ENCODE results near the gene RIMKLB.

RIMKLB gene

GRCh38 chr12:8698879-8699278, 1.1 kb downstream of the RIMKLB start:
- POLR2A ChIA-PET: interaction anchor here (1.7 kb wide), 1 partner anchor 9 kb away, joined by 8 read pairs; no protein-coding TSS in a partner anchor
- peak in 1 of 3 donors; percentile 37 for DNase-seq
- Histone ChIP-seq H3K36me3 (ENCODE audit: control insufficient read depth in 4 of 4, insufficient read depth in 4 of 4, low read length in 3 of 4) (no peaks in the 10 kb centered on the region), H3K4me3 (ENCODE audit: control insufficient read depth in 1 of 7, extremely low read depth in 1 of 7, insufficient read depth in 4 of 7, low read depth in 2 of 7, low read length in 6 of 7) (peak overlapping the region in 6 of 7 experiments; percentile 76 to 93 (median 87)), H3K4me1 (ENCODE audit: control extremely low read depth in 1 of 4, control insufficient read depth in 4 of 4, insufficient read depth in 4 of 4, low read length in 3 of 4) (peaks cover 7 to 38% (median 29%) of the 10 kb centered on the region in 4 experiments), H3K27me3 (replicated peaks in 2 of 5; ENCODE audit: control insufficient read depth in 4 of 5, insufficient read depth in 5 of 5, low read length in 4 of 5) (no peaks in the 10 kb centered on the region), H3K27ac (ENCODE audit: insufficient read depth in 1 of 2, low read depth in 1 of 2, low read length in 2 of 2, poor library complexity in 1 of 2, severe bottlenecking in 2 of 2) (peak overlapping the region; percentile 91 to 96), H3K9me3 (ENCODE audit: control extremely low read depth in 1 of 5, control insufficient read depth in 4 of 5, insufficient read depth in 2 of 5, low read depth in 1 of 5, low read length in 4 of 5) (no peaks in the 10 kb centered on the region)
- CTCF ChIA-PET: no interaction called here
- no CpG with 5 or more reads among the region's 2 CpGs for WGBS (ENCODE audit: insufficient coverage)

- H3K9me3 ChIP-seq (ENCODE audit: control extremely low read depth in 1 of 5, control insufficient read depth in 4 of 5, insufficient read depth in 2 of 5, low read depth in 1 of 5, low read length in 4 of 5): no peaks in the 10 kb centered on the region
- peak overlapping the region in 6 of 7 experiments; percentile 11 to 93 (median 44) for H3K4me3 ChIP-seq (ENCODE audit: control insufficient read depth in 1 of 7, extremely low read depth in 1 of 7, insufficient read depth in 4 of 7, low read depth in 2 of 7, low read length in 6 of 7)
- H3K27me3 ChIP-seq (replicated peaks in 2 of 5; ENCODE audit: control insufficient read depth in 4 of 5, insufficient read depth in 5 of 5, low read length in 4 of 5): no peaks in the 10 kb centered on the region
- CTCF ChIA-PET: interaction anchor here (1.6 kb wide), 1 partner anchor 124 kb away, joined by 3 read pairs; no protein-coding TSS in a partner anchor
- peak overlapping the region; percentile 27 to 96 for H3K27ac ChIP-seq (ENCODE audit: insufficient read depth in 1 of 2, low read depth in 1 of 2, low read length in 2 of 2, poor library complexity in 1 of 2, severe bottlenecking in 2 of 2)
- peak in 2 of 3 donors; percentile 17 to 30 for DNase-seq
- WGBS (ENCODE audit: insufficient coverage): 0% methylated on average over 1 of the region's 4 CpGs
- POLR2A ChIA-PET: interaction anchor here (0.5 kb wide), 1 partner anchor 17 kb away, joined by 4 read pairs; no protein-coding TSS in a partner anchor
- no peaks in the 10 kb centered on the region for H3K36me3 ChIP-seq (ENCODE audit: control insufficient read depth in 4 of 4, insufficient read depth in 4 of 4, low read length in 3 of 4)
- H3K4me1 ChIP-seq (ENCODE audit: control extremely low read depth in 1 of 4, control insufficient read depth in 4 of 4, insufficient read depth in 4 of 4, low read length in 3 of 4): peaks cover 7 to 38% (median 29%) of the 10 kb centered on the region in 4 experiments
Measured at GRCh38 chr12:8699714-8700113, 1.9 kb downstream of the RIMKLB start.

- H3K27ac ChIP-seq (ENCODE audit: insufficient read depth in 1 of 2, low read depth in 1 of 2, low read length in 2 of 2, poor library complexity in 1 of 2, severe bottlenecking in 2 of 2): no peak overlapping the region
- H3K27me3 ChIP-seq (replicated peaks in 2 of 5; ENCODE audit: control insufficient read depth in 4 of 5, insufficient read depth in 5 of 5, low read length in 4 of 5): no peaks in the 10 kb centered on the region
- 95% methylated on average over 4 of the region's 6 CpGs for WGBS (ENCODE audit: insufficient coverage)
- H3K4me3 ChIP-seq (ENCODE audit: control insufficient read depth in 1 of 7, extremely low read depth in 1 of 7, insufficient read depth in 4 of 7, low read depth in 2 of 7, low read length in 6 of 7): no peak overlapping the region
- ChIA-PET POLR2A (interaction anchor here (0.7 kb wide), 1 partner anchor 248 kb away, joined by 5 read pairs; the partner anchor contains the start of gene M6PR), CTCF (interaction anchor here (0.9 to 1.6 kb wide), 3 partner anchors 10 to 122 kb away, joined by 3 read pairs; no protein-coding TSS in a partner anchor)
- H3K4me1 ChIP-seq (ENCODE audit: control extremely low read depth in 1 of 4, control insufficient read depth in 4 of 4, insufficient read depth in 4 of 4, low read length in 3 of 4): peaks cover 7 to 31% (median 27%) of the 10 kb centered on the region in 4 experiments
- no peaks in the 10 kb centered on the region for H3K36me3 ChIP-seq (ENCODE audit: control insufficient read depth in 4 of 4, insufficient read depth in 4 of 4, low read length in 3 of 4)
- DNase-seq: peak in 1 of 3 donors; percentile 23
- H3K9me3 ChIP-seq (ENCODE audit: control extremely low read depth in 1 of 5, control insufficient read depth in 4 of 5, insufficient read depth in 2 of 5, low read depth in 1 of 5, low read length in 4 of 5): no peaks in the 10 kb centered on the region
Measured at GRCh38 chr12:8701046-8701660, 3.4 kb downstream of the RIMKLB start.

GRCh38 chr12:8702159-8702558, 4.4 kb downstream of the RIMKLB start:
- Histone ChIP-seq H3K27ac (ENCODE audit: insufficient read depth in 1 of 2, low read depth in 1 of 2, low read length in 2 of 2, poor library complexity in 1 of 2, severe bottlenecking in 2 of 2) (no peak overlapping the region), H3K36me3 (ENCODE audit: control insufficient read depth in 4 of 4, insufficient read depth in 4 of 4, low read length in 3 of 4) (no peaks in the 10 kb centered on the region), H3K9me3 (ENCODE audit: control extremely low read depth in 1 of 5, control insufficient read depth in 4 of 5, insufficient read depth in 2 of 5, low read depth in 1 of 5, low read length in 4 of 5) (no peaks in the 10 kb centered on the region), H3K4me3 (ENCODE audit: control insufficient read depth in 1 of 7, extremely low read depth in 1 of 7, insufficient read depth in 4 of 7, low read depth in 2 of 7, low read length in 6 of 7) (no peak overlapping the region), H3K27me3 (replicated peaks in 2 of 5; ENCODE audit: control insufficient read depth in 4 of 5, insufficient read depth in 5 of 5, low read length in 4 of 5) (no peaks in the 10 kb centered on the region), H3K4me1 (ENCODE audit: control extremely low read depth in 1 of 4, control insufficient read depth in 4 of 4, insufficient read depth in 4 of 4, low read length in 3 of 4) (peaks cover 0 to 24% (median 21%) of the 10 kb centered on the region in 4 experiments)
- DNase-seq: no peak
- POLR2A ChIA-PET: no interaction called here
- CTCF ChIA-PET: interaction anchor here (0.6 to 1.5 kb wide), 7 partner anchors 9 to 1302 kb away, joined by 3 read pairs; no protein-coding TSS in a partner anchor
- WGBS (ENCODE audit: insufficient coverage): 100% methylated on average over 1 of the region's 4 CpGs

GRCh38 chr12:8709124-8709830, 11.5 kb downstream of the RIMKLB start:
- Histone ChIP-seq H3K27ac (ENCODE audit: insufficient read depth in 1 of 2, low read depth in 1 of 2, low read length in 2 of 2, poor library complexity in 1 of 2, severe bottlenecking in 2 of 2) (peak overlapping the region; percentile 40 to 83), H3K36me3 (ENCODE audit: control insufficient read depth in 4 of 4, insufficient read depth in 4 of 4, low read length in 3 of 4) (peaks cover 0 to 3% (median under 1%) of the 10 kb centered on the region in 4 experiments), H3K9me3 (ENCODE audit: control extremely low read depth in 1 of 5, control insufficient read depth in 4 of 5, insufficient read depth in 2 of 5, low read depth in 1 of 5, low read length in 4 of 5) (no peaks in the 10 kb centered on the region), H3K27me3 (replicated peaks in 2 of 5; ENCODE audit: control insufficient read depth in 4 of 5, insufficient read depth in 5 of 5, low read length in 4 of 5) (no peaks in the 10 kb centered on the region), H3K4me3 (ENCODE audit: control insufficient read depth in 1 of 7, extremely low read depth in 1 of 7, insufficient read depth in 4 of 7, low read depth in 2 of 7, low read length in 6 of 7) (peak overlapping the region; percentile 11 to 82 (median 63)), H3K4me1 (ENCODE audit: control extremely low read depth in 1 of 4, control insufficient read depth in 4 of 4, insufficient read depth in 4 of 4, low read length in 3 of 4) (peaks cover 6 to 31% (median 18%) of the 10 kb centered on the region in 4 experiments)
- 0% methylated on average over 2 of the region's 6 CpGs for WGBS (ENCODE audit: insufficient coverage)
- POLR2A ChIA-PET: interaction anchor here (0.6 kb wide), 1 partner anchor 13 kb away, joined by 4 read pairs; no protein-coding TSS in a partner anchor
- DNase-seq: peak; percentile 42 to 72 (median 66)
- CTCF ChIA-PET: interaction anchor here (0.7 kb wide), 1 partner anchor 1008 kb away, joined by 3 read pairs; no protein-coding TSS in a partner anchor

GRCh38 chr12:8712572-8712971, 14.8 kb downstream of the RIMKLB start:
- H3K4me1 ChIP-seq (ENCODE audit: control extremely low read depth in 1 of 4, control insufficient read depth in 4 of 4, insufficient read depth in 4 of 4, low read length in 3 of 4): peaks cover 6 to 29% (median 18%) of the 10 kb centered on the region in 4 experiments
- peaks cover 5 to 16% (median 10%) of the 10 kb centered on the region in 4 experiments for H3K36me3 ChIP-seq (ENCODE audit: control insufficient read depth in 4 of 4, insufficient read depth in 4 of 4, low read length in 3 of 4)
- CTCF ChIA-PET: interaction anchor here (0.8 kb wide), 1 partner anchor 15 kb away, joined by 3 read pairs; the partner anchor contains the start of gene RIMKLB
- POLR2A ChIA-PET: no interaction called here
- no peaks in the 10 kb centered on the region for H3K9me3 ChIP-seq (ENCODE audit: control extremely low read depth in 1 of 5, control insufficient read depth in 4 of 5, insufficient read depth in 2 of 5, low read depth in 1 of 5, low read length in 4 of 5)
- DNase-seq: no peak
- H3K27ac ChIP-seq (ENCODE audit: insufficient read depth in 1 of 2, low read depth in 1 of 2, low read length in 2 of 2, poor library complexity in 1 of 2, severe bottlenecking in 2 of 2): no peak overlapping the region
- H3K27me3 ChIP-seq (replicated peaks in 2 of 5; ENCODE audit: control insufficient read depth in 4 of 5, insufficient read depth in 5 of 5, low read length in 4 of 5): no peaks in the 10 kb centered on the region
- WGBS (ENCODE audit: insufficient coverage): 20% methylated on average over 1 of the region's 2 CpGs
- H3K4me3 ChIP-seq (ENCODE audit: control insufficient read depth in 1 of 7, extremely low read depth in 1 of 7, insufficient read depth in 4 of 7, low read depth in 2 of 7, low read length in 6 of 7): no peak overlapping the region
